Peyer's patch (tissue), 4 donors: ENCODE results near the gene NME9.

Experiments used
- CTCF ChIP-seq, 6 experiments: fragments of 450-650 bp in 4 of 6; fragments of 200-600 bp in 2 of 6; sonication (generic) in 1 of 6; IDR thresholded peaks; one replicate each; pipeline ENCODE4 v1.5.1; 2017 to 2019; ENCODE audit warnings: antibody characterized with exemption in 6 of 6, mild to moderate bottlenecking in 3 of 6, moderate library complexity in 1 of 6
- POLR2A ChIP-seq, 2 donors: fragments of 450-650 bp; IDR thresholded peaks; one replicate each; pipeline ENCODE4 v1.5.1; 2017; ENCODE audit warnings: antibody characterized with exemption in 2 of 2, mild to moderate bottlenecking in 2 of 2, moderate library complexity in 2 of 2

- TF ChIP-seq CTCF (IDR thresholded peaks at IDR 0.05) (no peak), POLR2A (IDR thresholded peaks at IDR 0.05) (no peak)
Measured at GRCh38 chr3:138378331-138378730, 48.7 kb upstream of the NME9 start.
